ENCODE results near the gene NR2C2AP.

Gene NR2C2AP

GRCh38 chr19:19215792-19216191, 12.6 kb upstream of the NR2C2AP start:
- DNase-seq (ENCODE audit: low read depth): no peak
- H3K4me3 ChIP-seq (ENCODE audit: low read depth, low read length): no peak overlapping the region
- TF ChIP-seq CTCF (IDR thresholded peaks at IDR 0.05; ENCODE audit: low read depth, low read length, missing control alignments): no peak

GRCh38 chr19:19214892-19215291, 11.7 kb upstream of the NR2C2AP start:
- no peak overlapping the region for H3K4me3 ChIP-seq (ENCODE audit: low read depth, low read length)
- TF ChIP-seq CTCF (IDR thresholded peaks at IDR 0.05; ENCODE audit: low read depth, low read length, missing control alignments): no peak
- no peak for DNase-seq (ENCODE audit: low read depth)

GRCh38 chr19:19214159-19214490, 10.9 kb upstream of the NR2C2AP start:
- DNase-seq (ENCODE audit: low read depth): no peak
- no peak for TF ChIP-seq CTCF (IDR thresholded peaks at IDR 0.05; ENCODE audit: low read depth, low read length, missing control alignments)

GRCh38 chr19:19213426-19214158, 10.4 kb upstream of the NR2C2AP start:
- H3K4me3 ChIP-seq (ENCODE audit: low read depth, low read length): no peak overlapping the region
- DNase-seq (ENCODE audit: low read depth): no peak
- no peak for TF ChIP-seq CTCF (IDR thresholded peaks at IDR 0.05; ENCODE audit: low read depth, low read length, missing control alignments)

More at GRCh38 chr19:19214159-19214490, 10.9 kb upstream of the NR2C2AP start:
- H3K4me3 ChIP-seq (ENCODE audit: low read depth, low read length): no peak overlapping the region

- TF ChIP-seq CTCF (IDR thresholded peaks at IDR 0.05; ENCODE audit: low read depth, low read length, missing control alignments): no peak
- H3K4me3 ChIP-seq (ENCODE audit: low read depth, low read length): no peak overlapping the region
- DNase-seq (ENCODE audit: low read depth): no peak
Observed at GRCh38 chr19:19212916-19213315, 9.7 kb upstream of the NR2C2AP start.

GRCh38 chr19:19211499-19212420, 8.5 kb upstream of the NR2C2AP start, which contains the start of gene NCAN:
Gene NCAN (plus strand): TSS chr19:19211958. CDS start chr19:19216954, 4,996 bp downstream.
- no peak within 1 kb of the TSS for H3K4me3 ChIP-seq (ENCODE audit: low read depth, low read length)
- no peak for TF ChIP-seq CTCF (IDR thresholded peaks at IDR 0.05; ENCODE audit: low read depth, low read length, missing control alignments)
- no peak for DNase-seq (ENCODE audit: low read depth)

All from GM12864 (cell line).